SK-N-MC (cell line): ENCODE measurements around the gene XPO5.

Source experiments
- EZH2 ChIP-seq: fragments of 200-600 bp; sonication (generic); IDR thresholded peaks from one replicate; pipeline ENCODE4 v1.6.1; 2017; ENCODE audit warnings: antibody characterized with exemption
- FOXP2 ChIP-seq: optimal IDR thresholded peaks from 2 replicates; pipeline ENCODE3; 2011; ENCODE audit warnings: mild to moderate bottlenecking, moderate library complexity; ENCODE audit not compliant: insufficient read depth; ENCODE audit errors: extremely low read length, control extremely low read depth
- POLR2AphosphoS5 ChIP-seq: IDR thresholded peaks from 2 replicates; pipeline ENCODE4 v1.6.1; 2012; ENCODE audit warnings: mild to moderate bottlenecking, low read depth, low read length, borderline replicate concordance

DNA sequence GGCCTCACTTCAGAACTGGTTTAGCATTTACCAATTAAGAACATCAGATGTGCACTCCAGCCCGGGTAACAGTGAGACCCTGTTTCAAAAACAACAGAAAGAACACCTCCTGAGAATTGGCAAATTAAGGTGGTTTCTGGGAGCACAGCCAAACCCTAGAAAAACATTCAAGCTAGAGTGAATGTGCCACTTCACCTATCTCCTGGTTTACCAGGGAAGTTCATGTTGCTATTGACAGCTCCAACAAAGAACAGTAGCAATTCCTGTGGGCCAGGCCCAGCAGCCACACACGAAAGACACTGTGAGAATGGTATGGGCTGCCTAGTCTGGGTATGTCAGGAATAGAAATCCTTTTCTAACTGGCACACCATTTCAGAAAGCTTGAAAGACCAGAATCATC is 54.0 kb downstream of the XPO5 start:
- TF ChIP-seq POLR2AphosphoS5 = no peak
- TF ChIP-seq EZH2 = no peak
- TF ChIP-seq FOXP2 = no peak
